Stimulated activated CD8-positive, alpha-beta memory T cell treated with anti-CD3 and anti-CD28 coated beads, Interleukin-4, amount 100 ng/mL, for 48 hours (primary cell): ENCODE results near the gene CCDC85C.
A peak's percentile ranks its signal among the peaks of the same experiment; 100 is the strongest.

Experiments
- DNase-seq: peaks from one replicate; pipeline ENCODE4 v3.0.0-alpha.2; 2020

CCDC85C gene

GRCh38 chr14:99519931-99520421 is 84.0 kb downstream of the CCDC85C start:
- no peak for DNase-seq

GRCh38 chr14:99519347-99519881 is 84.6 kb downstream of the CCDC85C start:
- no peak for DNase-seq

DNA sequence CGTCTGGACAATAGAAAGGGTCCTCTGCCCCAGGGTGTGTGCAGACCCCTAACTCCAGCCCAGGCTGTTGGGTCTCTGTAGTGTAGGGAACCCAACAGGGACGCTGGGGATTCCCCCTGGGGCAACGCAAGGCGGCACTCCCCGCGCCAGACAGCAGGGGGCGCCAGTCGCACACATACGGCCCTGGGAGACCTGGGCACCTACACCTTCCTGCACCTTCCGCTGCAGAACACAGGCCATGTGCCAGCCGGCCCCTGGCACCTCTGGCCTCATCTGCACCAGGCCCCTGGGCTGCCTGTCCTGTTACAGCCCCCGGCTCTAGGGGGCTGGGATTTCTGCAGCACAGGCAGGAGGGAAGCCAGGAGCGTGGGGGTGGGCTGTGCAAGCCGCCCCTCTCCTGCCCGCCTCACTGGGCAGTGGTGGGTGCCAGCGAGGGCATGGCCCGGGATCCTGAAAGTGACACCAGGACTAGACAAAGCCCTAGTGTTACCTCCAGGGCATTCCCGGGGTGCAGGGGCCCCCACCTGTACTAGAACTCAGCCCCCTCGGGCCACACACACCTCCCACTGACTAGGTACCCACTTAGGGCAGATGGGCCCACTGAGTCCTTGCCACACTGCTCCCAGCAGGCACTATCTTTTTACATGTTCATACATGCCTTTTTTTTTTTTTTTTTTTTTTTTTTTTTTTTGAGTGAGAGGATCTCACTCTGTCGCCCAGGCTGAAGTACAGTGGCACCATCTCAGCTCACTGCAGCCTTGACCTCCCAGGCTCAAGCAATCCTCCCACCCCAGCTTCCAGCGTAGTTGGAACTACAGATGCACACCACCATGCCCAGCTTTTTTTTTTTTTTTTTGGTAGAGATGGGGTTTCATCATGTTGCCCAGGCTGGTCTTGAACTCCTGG is 85.3 kb downstream of the CCDC85C start:
- peak; percentile 92 for DNase-seq

DNA sequence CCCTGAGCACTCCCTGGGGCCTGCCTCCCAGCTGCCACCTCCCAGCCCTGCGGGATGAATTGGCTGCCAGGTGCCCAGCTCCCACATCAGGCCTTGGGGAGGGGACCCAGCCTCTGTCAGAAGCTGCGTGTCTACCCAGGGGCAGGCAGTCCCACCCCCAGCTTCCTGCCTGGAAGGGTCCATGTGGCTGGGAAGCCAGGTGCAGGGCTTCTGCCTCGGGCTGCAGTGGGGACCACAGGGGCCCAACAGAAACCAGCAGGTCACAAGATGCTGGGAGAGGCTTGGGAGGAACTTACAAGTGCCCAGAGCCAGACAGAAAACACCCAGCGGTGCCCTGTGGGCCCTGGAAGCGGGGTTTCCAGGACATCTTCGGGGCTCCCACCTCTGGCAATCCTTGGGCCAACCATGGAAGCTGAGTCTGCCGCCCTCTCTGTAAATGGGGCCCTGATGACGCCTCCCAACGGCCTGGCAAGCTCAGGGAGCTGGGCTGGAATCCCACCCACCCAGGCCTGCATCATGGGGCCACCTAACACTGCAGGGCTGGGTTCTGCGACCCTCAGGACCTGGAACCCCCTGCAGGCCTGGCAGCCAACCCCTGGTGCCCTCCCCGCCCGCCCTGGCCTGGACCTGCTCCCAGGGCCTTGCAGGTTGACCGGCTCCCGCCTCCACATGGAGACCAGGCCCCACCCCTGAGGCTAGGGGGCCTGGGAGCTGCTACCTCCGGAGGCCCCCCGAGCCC is 86.2 kb downstream of the CCDC85C start:
- DNase-seq: no peak

- no peak for DNase-seq
Observed at GRCh38 chr14:99516871-99517642, 87.0 kb downstream of the CCDC85C start.

DNA sequence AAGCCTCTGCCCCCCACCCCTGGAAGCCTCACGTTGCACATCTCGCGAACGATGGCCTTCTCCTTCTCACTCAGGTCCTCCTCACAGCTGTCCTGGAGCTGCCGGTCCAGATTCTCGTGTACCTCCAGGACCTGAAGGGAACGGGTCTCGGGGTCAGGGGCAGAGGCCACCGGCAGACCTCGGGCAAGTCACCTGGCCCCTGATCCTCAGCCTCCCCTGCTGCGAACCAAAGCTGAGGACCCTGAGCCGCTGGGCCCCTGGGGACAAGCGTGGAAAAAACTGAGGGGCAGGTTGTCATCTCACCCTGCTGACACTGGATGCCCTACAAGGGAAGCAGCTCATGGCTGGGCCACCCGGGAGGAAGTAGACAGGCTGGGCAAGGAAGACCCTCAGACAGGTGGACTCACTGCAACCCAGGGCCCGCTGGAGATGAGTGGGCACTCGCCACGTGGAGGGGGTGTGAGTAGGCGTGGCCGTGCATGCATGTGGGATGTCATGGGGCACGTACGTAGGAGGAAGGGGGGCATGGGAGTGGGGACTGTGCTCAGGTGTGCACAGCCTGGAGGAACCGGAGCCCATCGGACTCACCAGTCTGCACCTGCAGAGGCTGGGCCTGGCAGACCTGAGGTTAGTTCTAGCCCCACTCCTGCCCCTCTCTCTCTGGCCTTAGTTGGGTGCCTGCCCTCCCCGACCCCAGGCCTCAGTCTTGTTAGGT is 87.7 kb downstream of the CCDC85C start:
- DNase-seq: no peak

DNA sequence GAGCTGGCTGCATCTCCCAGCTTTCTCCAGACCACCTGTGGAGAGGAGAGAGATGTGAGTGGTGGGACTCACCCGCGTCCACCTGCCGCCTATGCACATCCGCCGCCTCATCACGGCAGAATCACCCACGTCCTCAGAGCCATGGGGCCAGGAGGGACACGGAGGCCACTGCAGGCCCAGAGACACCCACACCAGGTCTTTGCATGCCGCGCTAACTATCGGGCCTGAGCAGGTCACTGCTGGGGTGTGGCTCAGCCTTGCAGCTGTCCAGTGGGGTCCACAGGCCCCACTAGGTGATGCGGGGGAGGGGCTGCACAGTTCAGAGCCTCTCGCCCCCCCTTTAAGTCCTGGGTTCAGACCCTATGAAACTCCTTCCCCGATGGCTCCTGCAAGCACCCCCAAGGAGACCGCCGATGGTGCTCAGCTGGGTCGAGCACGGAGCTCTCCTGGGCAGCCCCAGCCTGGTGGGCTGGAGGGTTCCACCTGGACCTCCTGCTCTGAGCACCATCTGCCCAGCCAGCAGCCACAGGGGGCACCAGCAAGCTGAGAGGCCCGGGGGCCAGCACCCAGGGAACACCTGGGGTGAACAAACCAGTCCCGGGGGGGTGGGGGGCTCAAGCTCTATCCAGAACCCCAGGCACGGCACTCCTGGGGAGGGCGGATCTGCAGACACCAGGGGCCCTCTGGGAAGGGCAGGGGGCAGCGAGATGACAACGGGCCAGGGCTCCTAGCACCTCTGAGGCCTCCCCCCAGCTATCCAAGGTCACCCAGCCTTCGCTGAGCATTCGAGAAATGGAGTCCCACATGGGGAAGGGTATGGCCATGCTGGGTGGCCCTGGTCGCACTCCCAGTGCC is 88.5 kb downstream of the CCDC85C start:
- no peak for DNase-seq

DNA sequence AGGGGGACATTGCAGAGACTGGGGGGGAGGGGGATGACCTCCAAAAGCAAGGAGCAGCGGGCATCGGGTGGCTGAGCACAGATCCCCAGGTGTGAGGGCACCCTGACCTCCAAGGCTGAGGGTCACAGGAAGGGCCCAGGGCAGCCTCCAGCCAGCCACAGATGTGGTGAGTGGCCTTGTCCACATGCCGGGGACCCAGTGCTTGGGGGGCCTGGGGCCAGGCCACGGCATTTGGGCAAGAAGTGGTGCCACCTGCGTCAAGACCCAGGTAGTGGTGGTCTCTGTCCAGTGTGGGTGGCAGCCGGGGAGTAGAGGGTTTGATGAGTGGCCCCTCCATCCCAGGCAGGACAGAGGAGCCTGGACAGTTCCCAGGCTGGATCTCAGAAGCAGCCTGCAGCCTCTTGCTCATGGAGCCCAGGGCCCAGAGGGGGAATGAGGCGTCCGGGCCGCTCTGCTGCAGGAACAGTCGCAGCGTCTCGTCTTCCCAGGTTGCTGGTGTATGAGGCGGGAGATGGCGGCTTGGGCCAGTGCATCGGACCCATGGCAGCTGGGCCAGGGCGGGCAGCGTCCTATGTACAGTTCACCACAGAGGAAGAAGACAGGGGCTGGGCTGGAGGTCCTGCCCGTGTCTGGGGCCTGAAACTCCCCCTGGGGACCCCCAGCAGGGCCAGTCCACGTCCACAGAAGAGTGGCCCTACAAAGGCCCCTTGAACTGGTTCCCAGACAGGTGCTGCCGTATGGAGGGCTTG is 89.3 kb downstream of the CCDC85C start:
- no peak for DNase-seq

GRCh38 chr14:99513946-99514551 is 90.0 kb downstream of the CCDC85C start:
- DNase-seq: no peak

GRCh38 chr14:99513183-99513694 is 90.8 kb downstream of the CCDC85C start:
- DNase-seq: no peak

DNA sequence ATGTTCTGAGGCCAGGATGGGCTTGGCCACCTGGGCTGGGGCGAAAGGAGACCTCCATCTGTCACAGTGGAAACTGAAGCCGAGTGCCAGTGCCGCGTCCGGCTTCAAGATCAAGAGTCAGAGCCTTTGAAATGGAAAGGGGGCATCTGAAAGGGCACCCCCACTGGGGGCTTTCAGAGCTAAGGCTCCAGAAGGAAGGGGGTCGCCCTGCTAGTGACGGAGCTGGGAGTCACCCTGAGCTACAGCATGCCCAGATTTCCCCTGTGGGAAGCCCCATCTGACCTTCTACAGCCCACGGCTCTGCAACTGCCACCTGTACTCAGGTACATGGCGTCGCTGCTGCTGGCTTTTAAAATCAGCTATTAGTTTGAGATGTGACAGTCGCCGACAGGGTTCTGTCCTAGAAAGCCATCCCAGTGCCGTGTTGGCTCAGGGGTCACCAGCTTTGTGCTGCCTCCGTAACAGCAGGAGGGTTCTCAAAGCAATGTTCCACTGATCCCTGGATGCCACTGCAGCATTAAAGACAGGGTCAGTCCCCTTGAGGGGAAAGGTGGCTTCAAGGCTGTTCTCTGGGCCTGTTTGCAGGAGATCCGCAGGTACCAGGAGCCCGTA is 91.3 kb downstream of the CCDC85C start:
- DNase-seq: no peak

DNA sequence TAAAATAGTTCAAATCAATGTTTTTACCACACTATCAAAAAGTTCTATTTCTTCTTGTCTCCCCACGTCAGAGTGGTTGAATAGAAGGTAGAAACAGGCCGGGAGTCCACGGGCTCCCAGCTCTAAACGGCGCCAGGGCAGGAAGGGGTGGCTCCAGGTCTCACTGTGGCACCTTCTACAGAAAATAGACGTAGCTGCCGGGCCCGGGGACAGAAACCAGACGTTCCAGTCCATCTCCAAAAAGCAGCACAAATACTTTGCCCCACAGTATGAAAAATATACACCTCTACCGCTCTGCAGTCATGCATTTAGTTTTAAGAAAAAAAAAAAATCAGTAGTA is 91.9 kb downstream of the CCDC85C start:
- DNase-seq: no peak

- no peak for DNase-seq
Observed at GRCh38 chr14:99511421-99512109, 92.4 kb downstream of the CCDC85C start.

DNA sequence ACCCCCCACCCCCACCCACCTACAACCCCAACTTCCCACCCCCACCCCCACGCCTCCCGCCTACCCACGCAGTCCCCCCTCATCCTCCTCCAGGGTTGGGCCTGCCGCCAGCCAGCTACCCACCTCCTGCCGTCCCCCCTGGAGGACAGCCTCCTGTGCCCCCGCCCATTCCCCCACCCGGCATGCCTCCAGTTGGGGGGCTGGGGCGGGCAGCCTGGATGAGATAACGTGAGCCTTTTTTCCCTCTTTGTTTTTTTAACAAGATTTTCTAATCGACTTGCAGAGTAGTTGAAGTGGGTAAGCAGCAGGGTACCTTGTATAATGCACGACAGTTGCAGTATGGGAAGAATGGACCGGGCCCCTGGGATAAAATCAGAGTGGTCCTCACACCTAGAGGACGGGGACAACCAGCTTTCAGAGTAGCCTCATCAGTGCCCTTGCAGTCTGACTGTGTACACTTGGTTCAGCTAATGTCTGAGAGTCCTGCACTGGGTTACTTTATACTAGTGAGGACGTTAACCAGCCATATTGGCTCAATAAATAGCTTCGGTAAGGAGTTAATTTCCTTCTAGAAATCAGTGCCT is 93.4 kb downstream of the CCDC85C start:
- no peak for DNase-seq

- no peak for DNase-seq
Observed at GRCh38 chr14:99509871-99510555, 94.0 kb downstream of the CCDC85C start.

- no peak for DNase-seq
Observed at GRCh38 chr14:99508896-99509629, 94.9 kb downstream of the CCDC85C start.
